CD4-positive, alpha-beta T cell treated with Interleukin-15 for 1 hour (primary cell): Measurements from ENCODE around the gene VTA1.
"Not testable (repeated sequence)": the region's sequence is repeated elsewhere in the genome, so short reads cannot be mapped to it uniquely, and the experiment has no call there.

Experiments used
- DNase-seq: peaks from one replicate; pipeline ENCODE4 v3.0.0-alpha.2; 2020

VTA1 gene

GRCh38 chr6:142172758-142173157 is 25.7 kb downstream of the VTA1 start:
- no peak for DNase-seq

GRCh38 chr6:142173980-142174379 is 26.9 kb downstream of the VTA1 start:
- no peak for DNase-seq

DNA sequence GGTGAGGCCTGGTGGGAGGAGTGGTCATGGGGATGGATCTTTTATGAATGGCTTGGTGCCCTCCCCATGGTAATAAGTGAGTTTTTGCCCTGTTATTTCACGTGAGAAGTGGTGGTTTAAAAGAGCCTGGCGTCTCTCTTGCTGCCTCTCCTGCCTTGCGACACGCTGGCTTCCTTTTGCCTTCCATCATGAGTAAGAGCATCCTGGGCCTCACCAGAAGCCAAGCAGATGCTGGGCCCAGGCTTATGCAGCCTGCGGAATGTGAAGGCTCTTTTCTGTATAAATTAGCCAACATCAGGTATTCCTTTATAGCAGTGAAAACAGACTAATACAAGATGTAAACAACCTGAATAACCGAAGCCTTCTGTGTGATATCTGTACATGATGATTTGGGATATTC is 27.6 kb downstream of the VTA1 start:
- no peak for DNase-seq

DNA sequence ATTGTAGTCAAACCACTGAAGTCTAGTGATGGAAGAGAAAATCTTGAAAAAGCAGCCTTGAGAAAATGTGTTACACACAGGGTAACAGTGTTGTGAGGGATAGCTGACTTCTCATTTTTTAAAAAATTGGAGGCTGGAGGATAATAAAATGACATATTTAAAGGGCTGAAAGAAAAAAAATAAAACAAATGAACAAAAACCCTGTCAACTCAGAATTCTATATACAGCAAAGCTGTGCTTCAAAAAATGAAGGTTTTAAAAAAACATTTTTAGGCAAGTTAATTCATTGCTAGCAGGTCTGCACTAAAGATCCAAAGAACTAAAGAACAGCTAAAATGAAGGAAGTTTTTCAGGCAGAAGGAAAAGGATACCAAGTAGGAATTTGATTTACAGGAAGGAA is 31.1 kb downstream of the VTA1 start:
- no peak for DNase-seq

DNA sequence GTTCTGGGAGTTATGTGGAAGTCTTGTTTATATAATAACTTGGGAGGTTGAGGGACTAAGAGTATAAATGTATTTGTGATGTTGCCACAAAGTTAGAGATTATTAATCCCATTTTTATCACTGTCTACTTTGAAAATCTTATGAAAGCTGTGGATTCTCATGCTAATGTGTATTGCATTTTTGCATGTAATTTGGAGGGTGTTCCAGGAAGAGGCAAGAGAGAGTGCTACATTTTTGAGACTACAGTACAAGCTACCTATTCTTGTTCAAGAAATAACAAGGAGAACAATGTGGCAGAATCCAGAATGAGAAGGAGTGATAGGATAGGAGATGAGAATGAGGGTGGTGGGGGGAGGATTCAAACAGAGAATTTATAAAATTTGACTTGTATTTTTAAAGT is 34.9 kb downstream of the VTA1 start:
- no peak for DNase-seq

DNA sequence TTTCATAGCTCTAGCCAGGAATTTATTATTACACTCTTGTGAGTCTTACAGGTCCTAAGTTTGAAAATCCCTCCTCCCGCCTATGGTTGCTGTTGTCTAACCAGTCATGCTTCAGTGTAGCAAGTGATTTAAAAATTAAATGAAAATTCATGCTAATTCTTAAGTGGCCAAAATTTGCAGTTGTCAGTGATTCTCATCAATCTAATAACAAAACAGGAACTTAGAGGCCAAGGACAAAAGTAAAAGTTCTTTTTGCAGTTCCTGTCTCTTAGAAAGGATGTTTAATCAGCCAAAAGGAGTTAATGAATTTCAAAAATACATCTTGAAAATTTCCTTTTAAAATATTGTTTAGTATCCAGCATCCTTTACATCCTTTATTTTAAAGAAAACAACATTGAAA is 36.3 kb downstream of the VTA1 start:
- DNase-seq = no peak

DNA sequence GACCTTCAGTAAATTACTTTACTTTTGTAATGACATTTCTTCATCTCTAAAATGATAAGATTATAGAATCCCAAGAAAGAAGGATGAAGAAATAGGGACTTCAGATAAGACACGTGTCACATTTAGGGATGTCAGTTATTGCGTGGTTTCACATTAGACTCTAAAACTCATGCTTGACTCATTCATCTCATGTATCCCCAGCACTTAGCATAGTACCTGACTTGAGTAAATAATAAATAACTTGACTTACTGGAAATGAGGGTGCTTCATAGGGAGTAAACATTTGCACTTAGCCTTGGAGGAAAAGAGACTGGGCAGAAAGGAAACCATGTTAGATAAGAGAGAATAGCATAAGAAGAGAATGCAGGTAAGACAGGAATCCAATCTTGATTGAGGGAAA is 37.2 kb downstream of the VTA1 start:
- DNase-seq = no peak

GRCh38 chr6:142185641-142186040 is 38.6 kb downstream of the VTA1 start:
- no peak for DNase-seq

GRCh38 chr6:142187209-142187608 is 40.1 kb downstream of the VTA1 start:
- DNase-seq = no peak

DNA sequence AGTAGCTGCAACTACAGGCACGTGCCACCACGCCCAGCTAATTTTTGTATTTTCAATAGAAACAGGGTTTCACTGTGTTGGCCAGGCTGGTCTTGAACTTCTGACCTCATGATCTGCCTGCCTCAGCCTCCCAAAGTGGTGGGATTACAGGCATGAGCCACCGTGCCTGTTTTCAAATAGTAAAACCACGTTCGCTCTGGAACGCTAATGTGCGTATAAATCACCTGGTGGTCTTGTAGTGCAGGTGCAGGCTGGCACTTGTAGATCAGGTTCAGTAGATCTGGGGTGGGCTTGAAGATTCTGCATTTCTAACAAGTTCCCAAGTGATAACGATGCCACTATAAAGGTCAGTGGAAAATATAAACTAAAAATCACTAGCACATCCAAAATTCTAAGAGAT is 41.3 kb downstream of the VTA1 start:
- DNase-seq = not testable (repeated sequence)

DNA sequence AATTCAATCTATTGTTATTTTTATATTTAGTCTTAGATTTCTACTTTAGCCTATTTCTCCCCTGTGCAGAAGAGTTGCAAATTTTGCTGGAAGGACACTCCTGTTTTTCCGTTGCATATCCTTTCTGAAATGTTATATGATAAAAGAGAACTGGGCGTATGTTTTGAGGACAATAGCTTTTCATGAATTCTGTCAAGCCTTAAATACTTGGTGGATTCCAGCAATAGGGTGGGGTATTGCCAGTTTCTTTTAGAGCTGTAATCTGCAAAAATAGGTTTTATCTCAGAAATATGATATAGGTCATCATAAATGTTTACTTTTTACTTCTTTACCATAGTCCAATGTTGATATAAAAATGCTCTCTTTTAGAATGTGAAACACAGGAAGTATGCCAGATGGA is 42.0 kb downstream of the VTA1 start:
- DNase-seq = no peak

- DNase-seq = no peak
Measured at GRCh38 chr6:142192343-142192742, 45.3 kb downstream of the VTA1 start.

GRCh38 chr6:142193621-142194020 is 46.6 kb downstream of the VTA1 start:
- DNase-seq = no peak

- no peak for DNase-seq
Measured at GRCh38 chr6:142195862-142196541, 48.9 kb downstream of the VTA1 start.

- no peak for DNase-seq
Measured at GRCh38 chr6:142200846-142201628, 54.0 kb downstream of the VTA1 start.

DNA sequence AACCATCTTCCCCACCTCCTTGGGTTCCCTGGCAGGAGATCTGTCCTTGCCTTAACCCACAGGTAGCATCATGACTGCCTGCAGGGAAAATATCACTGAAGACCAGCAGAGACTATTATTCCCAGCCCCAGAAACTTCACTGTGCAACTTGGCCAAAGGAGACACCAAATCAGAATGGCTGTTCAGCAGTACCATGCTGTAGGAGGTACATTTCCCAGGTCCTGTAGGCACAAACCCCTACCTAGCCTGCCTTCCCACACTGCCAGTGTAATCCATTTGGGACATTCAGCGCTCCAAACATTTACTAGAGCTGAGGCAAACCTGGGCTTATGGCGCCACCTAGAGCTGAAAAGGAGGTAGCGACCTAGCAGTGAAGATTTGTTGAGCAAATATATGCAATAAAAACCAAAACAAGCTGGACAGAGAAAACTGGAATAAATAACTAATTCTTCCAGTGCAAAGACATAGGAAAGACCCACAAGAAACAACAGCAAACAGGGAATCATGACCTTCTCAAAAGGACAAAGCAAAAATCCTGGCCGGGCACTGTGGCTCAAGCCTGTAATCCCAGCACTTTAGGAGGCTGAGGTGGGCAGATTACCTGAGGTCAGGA is 60.3 kb downstream of the VTA1 start:
- DNase-seq = no peak

DNA sequence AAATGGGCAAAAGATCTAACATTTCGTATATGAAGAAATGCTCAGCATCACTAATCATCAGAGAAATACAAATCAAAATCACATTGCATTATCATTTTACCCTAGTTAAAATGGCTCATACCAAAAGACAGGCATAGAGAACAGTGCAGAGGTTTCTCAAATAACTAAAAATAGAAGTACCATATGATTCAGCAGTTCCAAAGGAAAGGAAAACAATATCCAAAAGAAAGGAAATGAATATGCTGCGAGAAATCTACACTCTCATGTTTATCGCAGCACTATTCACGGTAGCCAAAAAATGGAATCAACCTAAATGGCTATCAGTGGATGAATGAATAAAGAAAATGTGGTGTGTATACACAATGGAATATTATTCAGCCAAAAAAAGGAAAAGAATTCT is 63.5 kb downstream of the VTA1 start:
- no peak for DNase-seq

GRCh38 chr6:142213402-142213801 is 66.3 kb downstream of the VTA1 start:
- DNase-seq = no peak

DNA sequence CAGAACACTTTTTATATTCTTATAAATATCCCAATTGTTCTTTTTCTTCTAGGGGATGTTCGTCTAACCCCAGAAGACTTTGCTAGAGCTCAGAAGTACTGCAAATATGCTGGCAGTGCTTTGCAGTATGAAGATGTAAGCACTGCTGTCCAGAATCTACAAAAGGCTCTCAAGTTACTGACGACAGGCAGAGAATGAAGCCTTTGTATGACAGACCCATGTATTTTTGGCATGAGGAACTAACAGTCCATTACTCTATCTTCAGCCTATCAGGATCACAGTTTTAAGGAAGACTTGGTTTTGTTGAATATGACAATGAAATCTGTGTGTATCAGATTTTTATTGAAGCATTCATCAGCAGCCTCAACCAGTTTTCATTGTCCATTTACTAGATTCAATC is 71.4 kb downstream of the VTA1 start:
- no peak for DNase-seq

DNA sequence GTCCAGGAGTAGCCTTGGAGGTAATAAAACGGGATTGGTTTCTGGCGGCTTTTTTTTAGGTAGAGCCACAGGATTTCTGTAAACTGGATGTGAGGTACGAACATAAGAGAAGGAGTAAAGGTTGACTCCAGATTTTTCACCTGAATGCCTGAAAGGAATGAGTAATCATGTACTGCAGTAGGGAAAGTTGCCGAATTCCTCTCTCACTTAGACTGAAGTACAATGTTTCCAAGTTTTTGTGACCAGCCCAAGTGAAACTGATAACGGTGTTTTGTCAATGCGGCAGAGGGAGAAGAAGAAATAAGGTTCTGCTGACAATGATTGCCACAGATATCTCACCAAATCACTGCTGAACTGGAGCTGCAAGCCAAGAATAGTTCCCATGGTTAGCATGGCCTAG is 75.0 kb downstream of the VTA1 start:
- DNase-seq = no peak

DNA sequence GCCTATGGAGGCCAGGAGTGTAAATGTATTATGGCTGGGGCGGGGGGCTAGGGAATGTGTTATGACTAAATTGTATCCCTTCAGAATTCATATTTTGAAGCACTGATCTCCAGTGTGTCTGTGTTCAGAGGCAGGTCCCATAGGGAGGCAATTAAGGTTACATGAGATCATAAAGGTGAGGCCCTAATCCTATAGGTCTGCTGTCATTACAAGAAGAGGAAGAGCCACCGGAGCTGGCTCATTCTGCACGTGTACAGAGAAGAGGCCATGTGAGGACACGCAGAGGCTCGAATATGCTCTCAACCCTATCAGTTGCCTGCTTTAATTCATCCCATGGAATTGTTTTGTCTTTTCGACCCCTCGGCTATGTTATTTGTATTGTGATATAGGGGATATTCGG is 76.9 kb downstream of the VTA1 start:
- no peak for DNase-seq

DNA sequence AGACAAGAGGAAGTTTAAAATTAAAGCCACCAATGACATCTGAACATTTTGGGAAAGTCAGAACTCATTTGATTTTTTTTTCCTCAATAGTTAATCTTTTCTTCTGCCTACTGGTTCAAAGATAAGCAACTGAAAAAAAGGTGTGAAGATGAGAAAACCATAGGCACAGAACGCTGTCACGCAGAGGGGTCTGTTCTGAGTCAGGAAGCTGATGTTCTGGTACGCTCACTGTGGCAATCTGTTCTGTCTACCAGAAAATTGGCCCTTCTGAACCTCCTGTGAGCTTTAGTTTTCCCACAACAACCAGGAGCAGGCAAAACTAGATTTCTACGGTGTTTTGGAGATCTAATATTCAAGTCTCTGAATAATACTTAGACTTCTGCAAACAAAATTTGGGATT is 78.1 kb downstream of the VTA1 start:
- DNase-seq = no peak

- DNase-seq = no peak
Measured at GRCh38 chr6:142225552-142225951, 78.5 kb downstream of the VTA1 start.

- DNase-seq = no peak
Measured at GRCh38 chr6:142226731-142227130, 79.7 kb downstream of the VTA1 start.
